GM20431 (cell line): ENCODE data around the gene OGN.

ENCODE experiments used
- in situ Hi-C: fragments of 300-500 bp; cut with MseI, MboI; formaldehyde crosslinking; loops from one replicate; pipeline ENCODE4 v1.15.0; 2020; ENCODE audit warnings: low sequenced_read_pairs; ENCODE audit not compliant: unreplicated experiment

Gene OGN

DNA sequence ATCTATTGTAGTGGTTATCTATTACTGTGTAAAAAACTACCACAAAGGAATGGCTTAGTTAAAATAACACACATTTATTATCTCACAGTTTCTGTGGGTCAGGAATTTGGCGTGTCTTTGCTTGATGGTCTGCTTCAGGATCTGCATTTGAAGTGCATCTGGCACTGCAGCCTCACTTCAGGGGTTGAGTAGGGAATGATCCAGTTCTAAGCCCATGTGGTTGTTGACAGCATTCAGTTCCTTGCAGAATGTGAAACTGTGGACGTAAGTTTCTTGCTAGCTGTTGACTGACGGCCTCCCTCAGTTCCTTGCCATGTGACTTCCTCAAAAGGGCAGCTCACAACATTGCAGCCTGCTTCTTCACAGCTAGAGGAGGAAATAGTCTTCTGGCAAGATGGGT, 2.1 kb upstream of the OGN start:
- in situ Hi-C loops = no loop called here

DNA sequence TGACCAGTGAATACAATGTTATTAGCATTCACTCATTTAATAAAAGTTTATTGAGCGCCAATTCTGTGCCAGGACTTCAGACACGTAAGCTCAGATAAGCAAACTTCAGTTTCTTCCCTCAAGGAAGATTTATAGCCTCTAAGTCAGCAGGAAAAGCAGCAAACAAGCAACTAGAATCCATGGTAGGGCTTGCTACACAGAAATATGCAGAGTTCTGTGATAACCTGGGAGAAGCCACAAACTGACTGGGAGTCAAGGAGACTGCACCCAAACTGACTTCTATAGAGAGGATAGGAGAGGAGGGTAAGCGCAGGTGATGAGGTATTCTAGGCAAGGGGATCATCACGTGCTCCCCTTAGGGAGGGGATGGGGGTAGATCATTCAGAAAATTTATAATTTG, 1.4 kb upstream of the OGN start:
- in situ Hi-C loops = no loop called here

DNA sequence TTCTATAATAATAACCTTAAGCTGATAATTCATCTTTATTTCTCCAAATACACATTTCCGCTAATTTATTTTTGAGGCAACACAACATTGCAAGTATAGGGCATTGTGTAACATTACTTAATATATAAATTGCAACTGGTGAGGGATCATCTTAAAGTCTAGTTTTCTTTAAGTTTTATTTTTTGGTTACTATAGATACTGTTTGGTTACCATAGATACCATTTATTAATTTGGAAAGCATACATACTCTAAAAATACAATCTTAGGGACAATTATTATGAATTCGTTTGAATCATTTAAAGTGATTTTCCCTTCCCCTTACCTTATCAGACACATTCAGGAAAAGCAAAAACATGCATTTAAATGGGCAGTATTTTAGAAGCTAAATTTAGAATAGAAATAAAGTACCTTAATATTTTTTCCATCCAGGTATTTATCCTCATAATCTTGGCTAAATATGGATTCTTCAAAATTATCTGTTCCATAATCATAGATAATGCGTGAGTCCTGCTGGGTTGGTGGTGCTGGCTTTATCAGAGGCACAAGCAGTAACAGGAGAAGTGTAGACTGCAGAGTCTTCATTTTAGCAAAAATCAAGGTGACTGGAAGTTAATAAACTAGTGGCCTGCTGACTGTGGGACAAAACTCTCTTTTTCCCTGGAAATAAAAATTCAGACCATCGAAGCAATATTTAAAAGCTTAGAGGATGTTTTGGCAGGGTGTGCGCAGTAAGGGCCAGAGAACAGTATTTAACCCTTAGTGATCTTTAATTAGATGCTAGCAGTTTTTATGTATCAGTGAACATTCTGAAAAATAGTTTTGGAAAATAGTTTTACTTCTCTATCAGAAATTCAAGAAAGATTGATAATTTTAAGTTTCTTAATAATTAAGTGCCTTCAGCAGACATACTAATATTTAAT, 1.3 kb downstream of the OGN start:
- in situ Hi-C loops = no loop called here

DNA sequence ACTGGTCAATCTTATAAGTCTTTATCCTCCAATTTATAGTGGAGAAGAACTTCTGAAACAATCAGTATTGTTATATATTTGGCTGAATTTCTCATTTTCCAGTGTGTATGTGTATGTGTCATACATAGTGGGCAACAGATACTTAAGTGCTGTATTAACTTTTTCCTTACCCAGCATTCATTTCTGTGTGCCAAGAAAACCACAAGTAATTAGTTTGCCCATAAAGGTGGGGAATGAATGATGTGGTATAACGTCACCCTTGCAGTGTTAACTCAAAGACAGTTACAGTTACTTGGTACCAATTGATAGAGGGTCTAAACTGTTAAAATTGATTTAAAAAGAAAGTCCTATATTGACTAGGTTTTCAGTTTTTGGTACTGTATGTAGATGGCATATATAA, 2.0 kb downstream of the OGN start:
- in situ Hi-C loops = no loop called here

GRCh38 chr9:92397853-92398252, 6.5 kb downstream of the OGN start:
- in situ Hi-C loops = no loop called here

DNA sequence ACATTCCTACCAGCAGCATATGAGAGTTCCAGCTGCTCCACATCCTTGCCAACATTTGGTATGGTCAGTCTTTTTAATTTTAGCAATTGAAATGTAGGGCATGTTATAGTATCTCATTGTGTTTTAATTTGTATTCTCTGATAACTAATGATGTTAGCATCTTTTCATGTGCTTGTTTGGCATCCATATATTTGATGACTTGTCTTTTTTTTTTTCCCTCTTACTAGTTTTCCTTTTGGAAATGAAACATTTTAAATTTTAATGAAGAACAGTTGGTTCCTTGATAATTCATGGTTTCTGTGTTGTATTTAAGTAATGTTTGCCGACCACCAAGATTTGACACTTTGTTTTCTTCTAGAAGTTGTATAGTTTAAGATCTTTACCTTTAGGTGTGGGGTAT, 8.8 kb downstream of the OGN start:
- in situ Hi-C loops = no loop called here

DNA sequence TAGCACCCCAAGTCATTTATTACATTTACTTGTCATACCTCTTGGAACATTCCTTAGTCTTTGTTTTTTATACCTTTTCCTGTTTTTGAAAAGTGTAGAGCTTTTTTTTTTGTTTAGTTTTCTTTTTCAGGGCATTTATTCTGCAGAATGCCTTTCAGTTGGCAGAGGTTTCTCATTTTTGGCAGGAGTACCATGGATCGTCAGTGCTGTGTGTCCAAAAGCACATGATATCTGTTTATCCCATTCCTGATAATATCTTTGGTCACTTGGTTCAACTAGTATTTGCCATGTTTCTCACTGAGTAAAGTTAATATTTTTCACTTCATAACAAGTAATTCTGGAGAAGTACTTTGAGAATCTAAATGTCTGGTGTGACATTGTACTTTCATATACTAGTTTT, 10.7 kb downstream of the OGN start:
- in situ Hi-C loops = no loop called here

DNA sequence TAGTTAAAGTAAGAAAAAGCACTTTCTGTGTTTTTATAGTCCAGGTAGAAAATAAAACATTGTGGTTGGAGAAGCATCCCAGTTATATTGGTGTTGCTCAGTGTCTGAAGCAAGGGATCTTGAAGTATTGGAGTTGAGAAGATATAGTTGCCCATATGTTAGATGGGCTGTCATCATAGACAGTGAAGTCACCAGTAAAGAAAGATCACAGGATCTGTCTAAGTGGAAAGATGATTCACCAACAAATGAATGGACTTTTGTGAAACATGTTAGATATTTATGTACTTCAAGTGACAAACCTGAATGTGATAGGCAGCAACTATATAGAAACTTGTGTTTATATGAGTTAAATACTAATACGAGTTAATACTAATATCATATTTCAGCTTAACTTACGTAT, 11.7 kb downstream of the OGN start:
- in situ Hi-C loops = no loop called here

DNA sequence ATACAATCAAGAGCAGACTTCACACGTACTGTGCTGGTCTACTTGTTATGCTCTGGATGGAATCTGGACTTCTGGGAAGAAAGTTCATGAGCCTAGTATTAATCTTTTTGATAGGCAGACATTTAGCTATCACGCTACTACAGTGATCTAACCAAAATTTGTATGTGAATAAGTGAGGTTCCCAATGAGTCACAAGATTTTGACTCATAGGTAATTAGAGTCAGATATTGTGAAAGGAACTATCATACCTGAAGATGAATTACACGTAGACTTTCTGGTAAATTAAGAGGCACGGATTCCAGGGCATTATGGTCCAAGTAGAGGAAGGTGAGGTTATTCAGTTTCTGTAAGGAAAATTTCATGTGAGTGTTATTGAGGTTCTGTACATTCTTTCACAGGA, 18.4 kb downstream of the OGN start:
- in situ Hi-C loops = no loop called here

- in situ Hi-C loops = no loop called here
Observed at GRCh38 chr9:92385477-92385876, 18.9 kb downstream of the OGN start.

GRCh38 chr9:92385001-92385400, 19.4 kb downstream of the OGN start:
- in situ Hi-C loops = no loop called here

DNA sequence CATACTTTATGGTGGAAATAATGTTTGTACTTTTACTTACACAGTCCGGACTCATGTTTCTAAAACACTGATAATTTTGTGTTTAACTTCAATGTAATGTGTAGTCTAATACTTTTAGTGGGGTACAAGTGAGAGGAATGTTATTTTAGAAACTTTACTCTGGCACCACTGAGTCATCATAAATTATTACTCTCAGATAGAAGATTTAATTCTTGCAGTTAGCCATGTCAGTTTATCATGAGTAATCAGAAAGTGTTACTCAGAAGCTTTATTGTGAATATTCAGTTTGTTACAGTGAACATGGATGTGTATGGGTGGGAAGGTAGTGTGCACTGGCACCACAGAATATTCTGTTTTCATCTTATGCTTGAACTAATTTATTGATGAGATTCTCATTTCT, 20.0 kb downstream of the OGN start:
- in situ Hi-C loops = no loop called here

DNA sequence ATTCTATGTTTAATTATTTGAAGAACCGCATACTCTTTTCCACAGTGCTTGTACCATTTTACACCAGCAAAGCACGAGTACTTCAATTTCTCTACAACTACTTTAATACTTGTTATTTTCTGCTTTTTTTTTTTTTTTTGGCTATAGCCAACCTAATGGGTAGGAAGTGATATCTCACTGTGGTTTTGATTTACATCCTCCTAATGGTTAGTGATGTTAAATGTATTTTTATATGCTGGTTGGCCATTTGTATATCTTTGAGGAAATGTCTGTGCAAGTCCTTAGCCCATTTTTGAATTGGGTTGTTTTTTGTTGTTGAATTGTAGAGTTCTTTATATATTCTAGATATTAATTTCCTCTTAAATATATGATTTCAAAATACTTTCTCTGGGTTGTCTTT, 22.6 kb downstream of the OGN start:
- in situ Hi-C loops = no loop called here

DNA sequence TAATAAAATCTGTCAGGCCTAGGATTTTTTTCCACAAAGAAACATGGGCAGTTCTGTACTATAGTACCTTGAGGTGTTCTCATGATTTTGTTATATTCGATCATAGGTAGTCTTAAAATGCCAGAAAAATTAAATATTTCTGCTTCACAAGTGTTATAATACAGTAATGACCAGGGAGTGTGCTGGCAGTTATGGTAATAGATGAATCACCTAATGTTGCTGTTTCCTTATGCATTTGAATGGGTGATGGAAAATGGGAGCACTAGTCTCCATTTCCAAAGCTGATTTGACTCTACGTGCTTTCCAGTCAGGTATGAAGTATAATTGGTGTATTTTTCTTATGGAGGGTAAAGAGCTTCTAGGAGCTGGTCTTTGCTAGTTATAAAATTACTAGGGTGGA, 23.8 kb downstream of the OGN start:
- in situ Hi-C loops = no loop called here

DNA sequence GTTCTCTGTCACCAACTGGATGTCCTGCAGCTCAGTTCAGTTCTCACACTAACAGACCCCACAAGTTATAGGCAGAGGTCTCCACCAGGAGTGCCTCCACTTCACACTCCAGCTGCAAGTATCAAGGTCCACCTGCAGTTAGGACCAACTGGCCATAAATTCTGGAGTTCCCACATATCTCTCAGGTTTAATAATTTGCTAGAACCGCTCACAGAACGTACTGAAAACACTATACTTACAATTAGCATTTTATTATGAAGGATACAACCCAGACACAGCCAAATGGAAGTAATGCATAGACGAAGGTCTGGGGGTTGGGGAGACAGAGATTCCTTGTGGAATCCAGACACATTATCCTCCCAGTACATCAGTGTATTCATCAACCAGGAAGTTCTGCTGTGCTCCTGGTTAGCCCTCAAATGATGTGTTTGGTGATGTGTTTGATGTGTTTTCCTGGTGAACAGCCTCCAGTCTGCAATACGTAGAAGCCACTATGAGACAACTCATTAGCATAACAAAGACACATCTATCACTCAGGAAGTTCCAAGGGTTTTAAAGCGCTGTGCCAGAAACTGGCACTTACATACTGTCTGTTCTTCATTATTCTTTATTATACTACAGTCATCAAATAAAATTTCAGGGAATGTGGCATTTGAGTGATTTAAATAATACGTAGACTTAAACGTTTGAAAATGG, 25.4 kb downstream of the OGN start:
- in situ Hi-C loops = no loop called here

DNA sequence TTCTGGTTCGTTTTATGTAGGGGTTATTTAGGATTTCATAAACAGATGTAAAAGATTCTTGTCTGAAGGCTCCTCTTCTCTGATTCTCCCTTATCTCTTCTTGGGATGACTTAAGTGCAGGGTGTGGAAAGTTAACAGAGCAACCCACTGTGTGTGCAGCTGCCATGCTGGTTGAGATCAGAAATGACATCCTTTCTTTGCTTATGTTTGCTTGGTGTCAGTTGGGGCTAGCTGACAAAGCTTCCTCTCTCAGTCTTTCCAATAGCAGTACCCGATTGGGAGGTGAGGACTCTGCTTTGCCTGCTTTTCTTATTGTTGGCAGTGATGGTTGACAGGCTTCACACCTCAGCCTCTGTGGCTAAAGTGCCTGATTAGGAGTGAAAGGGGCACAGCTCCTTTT, 26.5 kb downstream of the OGN start:
- in situ Hi-C loops = no loop called here

GRCh38 chr9:92373167-92373566, 31.2 kb downstream of the OGN start:
- in situ Hi-C loops = no loop called here

DNA sequence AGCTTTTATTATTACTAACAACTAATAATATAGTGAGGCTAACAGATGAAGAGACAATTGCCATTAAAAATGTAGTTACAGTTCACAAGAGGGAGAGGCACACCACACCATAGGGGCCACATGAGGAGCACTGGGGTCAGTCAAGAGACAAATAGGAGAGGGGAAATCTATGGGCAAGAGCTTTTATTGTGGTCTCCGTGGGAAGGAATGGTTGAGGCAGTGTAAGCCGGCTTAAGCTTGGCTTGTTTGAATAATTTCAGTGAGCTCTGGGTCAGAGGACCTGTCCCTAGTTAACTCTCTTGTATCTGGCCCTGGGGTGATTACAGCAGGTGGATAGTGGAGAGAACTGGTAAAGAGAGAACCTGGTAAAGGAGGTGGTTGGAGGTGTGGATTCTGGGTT, 35.3 kb downstream of the OGN start:
- in situ Hi-C loops = no loop called here

GRCh38 chr9:92360083-92360482, 44.3 kb downstream of the OGN start:
- in situ Hi-C loops = no loop called here

DNA sequence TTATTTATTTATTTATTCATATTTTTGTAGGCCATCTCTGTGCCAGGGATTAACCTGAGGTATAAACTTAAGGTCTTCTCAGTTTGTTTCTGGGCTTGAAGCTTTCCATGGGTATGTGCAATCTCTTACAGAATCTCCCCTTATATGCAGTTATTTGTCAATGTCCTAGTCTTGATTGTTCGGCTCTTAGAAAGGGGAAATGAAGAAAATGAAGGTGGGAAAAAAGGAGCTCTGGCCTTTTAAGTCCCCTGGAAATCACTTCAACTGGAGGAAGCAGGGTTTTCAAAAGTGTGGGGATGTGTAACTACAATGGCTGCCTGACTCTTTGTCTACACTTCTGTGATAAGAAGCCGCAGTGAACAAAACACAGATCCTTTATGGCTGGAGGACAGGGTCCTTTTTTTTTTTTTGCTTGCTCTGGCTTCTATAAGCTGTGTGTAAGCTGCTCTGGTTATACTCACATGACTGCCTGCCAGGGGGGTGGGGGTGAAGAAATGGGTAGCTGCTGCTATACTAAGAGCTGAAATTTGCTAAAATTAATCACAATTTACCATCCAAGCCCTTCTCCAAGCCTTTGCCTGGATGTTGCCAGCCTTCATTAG, 44.9 kb downstream of the OGN start:
- in situ Hi-C loops = no loop called here

GRCh38 chr9:92353051-92353450, 51.3 kb downstream of the OGN start:
- in situ Hi-C loops = no loop called here
